Measurements from ENCODE around the gene EPS8L2.

The EPS8L2 gene

DNA sequence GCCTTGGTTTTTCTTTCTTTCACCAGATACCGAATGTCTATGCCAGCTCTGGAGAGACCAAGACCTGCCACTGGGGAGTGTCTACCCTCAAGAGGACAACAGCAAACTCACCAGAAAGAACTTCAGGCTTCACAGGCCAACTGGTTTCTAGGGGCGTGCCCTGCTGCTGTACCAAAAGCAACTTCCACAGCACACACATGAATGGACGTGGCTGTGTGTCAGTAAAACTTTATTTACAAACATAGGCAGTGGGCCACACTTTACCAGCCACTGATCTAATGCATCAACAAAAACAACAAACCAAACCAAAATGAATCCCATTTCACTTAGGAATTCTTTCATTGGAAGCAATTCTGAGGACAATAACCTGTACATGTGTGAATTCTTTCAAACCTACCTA lies 27.7 kb upstream of the EPS8L2 start:
- H3K4me3 ChIP-seq (ENCODE audit: low read length) = no peak overlapping the region
- no peak for DNase-seq (ENCODE audit: low read depth)
- TF ChIP-seq, protein P1, sequence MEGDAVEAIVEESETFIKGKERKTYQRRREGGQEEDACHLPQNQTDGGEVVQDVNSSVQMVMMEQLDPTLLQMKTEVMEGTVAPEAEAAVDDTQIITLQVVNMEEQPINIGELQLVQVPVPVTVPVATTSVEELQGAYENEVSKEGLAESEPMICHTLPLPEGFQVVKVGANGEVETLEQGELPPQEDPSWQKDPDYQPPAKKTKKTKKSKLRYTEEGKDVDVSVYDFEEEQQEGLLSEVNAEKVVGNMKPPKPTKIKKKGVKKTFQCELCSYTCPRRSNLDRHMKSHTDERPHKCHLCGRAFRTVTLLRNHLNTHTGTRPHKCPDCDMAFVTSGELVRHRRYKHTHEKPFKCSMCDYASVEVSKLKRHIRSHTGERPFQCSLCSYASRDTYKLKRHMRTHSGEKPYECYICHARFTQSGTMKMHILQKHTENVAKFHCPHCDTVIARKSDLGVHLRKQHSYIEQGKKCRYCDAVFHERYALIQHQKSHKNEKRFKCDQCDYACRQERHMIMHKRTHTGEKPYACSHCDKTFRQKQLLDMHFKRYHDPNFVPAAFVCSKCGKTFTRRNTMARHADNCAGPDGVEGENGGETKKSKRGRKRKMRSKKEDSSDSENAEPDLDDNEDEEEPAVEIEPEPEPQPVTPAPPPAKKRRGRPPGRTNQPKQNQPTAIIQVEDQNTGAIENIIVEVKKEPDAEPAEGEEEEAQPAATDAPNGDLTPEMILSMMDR (IDR thresholded peaks at IDR 0.05; ENCODE audit: insufficient read depth, low read depth, low read length, missing control alignments) = no peak

DNA sequence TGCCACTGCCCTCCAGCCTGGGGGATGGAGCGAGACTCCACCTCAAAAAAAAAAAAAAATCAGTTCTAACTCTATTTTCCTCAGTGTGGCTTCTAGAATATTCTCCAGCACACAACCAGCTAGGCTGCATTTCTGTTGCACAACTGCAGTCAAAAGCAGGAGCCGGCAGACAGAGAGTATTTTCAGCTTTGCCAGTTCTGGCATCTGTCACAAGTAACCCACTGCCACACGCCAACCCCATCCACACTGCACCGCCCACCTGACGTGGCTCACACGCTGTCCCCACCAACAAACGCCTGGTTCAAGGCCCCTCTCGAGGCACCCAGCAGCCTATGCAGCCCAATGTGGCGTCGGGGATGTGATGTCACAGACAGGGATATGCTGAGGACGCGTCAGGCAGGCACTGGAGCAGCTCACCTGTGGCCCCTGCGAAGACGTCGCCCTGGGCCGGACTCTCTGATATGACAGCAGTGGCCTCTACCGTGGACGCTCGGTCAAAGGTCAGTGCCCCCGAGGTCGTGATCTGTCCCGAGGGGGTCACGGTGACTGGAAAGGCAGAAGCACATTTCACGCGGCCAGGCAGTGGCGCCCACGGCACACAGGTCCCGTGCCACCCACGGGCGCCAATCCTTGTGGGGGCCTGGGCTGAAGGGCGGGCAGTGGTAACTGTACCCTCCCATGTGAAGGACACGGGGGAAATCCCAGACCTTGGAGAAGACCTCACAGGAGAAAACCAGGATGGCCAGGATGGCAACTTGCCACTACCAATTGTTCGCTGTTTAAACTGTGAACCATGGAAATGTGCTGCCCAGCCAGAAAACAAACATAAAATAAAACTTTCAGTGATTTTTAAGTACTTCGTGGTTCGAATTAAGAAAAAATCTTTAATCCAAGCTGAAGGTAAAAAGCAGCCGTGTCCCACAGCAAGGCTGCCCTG lies 26.5 kb upstream of the EPS8L2 start:
- no peak overlapping the region for H3K4me3 ChIP-seq (ENCODE audit: low read length)
- no peak for DNase-seq (ENCODE audit: low read depth)
- TF ChIP-seq, protein P1 (IDR thresholded peaks at IDR 0.05; ENCODE audit: insufficient read depth, low read depth, low read length, missing control alignments) = no peak

DNA sequence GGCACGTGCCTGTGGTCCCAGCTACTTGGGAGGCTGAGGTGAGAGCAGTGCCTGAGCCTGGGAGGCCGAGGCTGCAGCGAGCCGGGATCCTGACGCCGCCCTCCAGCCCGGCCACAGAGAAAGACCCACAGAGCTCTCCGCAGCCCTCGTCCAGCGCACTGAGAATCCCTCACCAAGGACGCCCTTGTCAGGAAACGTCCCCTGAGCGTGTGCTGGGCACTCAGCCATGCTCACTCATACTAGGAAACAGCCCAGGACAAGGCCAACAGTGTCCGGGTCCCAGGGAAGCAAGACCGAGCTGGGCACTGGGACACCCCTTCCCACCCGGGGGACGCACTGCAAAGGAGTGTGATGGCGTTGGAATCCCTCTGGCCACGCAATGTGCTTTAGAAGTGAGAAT lies 25.6 kb upstream of the EPS8L2 start:
- TF ChIP-seq, protein P1 (IDR thresholded peaks at IDR 0.05; ENCODE audit: insufficient read depth, low read depth, low read length, missing control alignments) = no peak
- DNase-seq (ENCODE audit: low read depth) = no peak
- no peak overlapping the region for H3K4me3 ChIP-seq (ENCODE audit: low read length)

DNA sequence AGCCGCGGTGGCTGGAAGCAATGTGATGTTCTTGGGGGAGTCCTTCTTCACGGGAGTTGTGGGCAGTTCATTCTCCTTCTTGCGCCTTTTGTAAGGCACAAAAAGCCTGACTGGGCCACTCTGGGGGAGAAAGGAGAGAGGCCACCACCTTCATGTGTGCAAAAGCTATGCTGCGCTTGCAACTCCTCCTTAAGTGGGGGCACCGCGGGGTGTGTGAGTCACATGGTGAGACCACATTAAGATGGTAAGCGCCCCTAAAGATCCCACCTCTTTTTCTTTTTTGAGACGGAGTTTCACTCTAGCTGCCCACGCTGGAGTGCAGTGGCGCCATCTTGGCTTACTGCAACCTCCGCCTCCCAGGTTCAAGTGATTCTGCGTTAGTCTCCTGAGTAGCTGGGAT lies 25.1 kb upstream of the EPS8L2 start:
- TF ChIP-seq, protein P1 (IDR thresholded peaks at IDR 0.05; ENCODE audit: insufficient read depth, low read depth, low read length, missing control alignments) = no peak
- DNase-seq (ENCODE audit: low read depth) = no peak
- H3K4me3 ChIP-seq (ENCODE audit: low read length) = no peak overlapping the region

DNA sequence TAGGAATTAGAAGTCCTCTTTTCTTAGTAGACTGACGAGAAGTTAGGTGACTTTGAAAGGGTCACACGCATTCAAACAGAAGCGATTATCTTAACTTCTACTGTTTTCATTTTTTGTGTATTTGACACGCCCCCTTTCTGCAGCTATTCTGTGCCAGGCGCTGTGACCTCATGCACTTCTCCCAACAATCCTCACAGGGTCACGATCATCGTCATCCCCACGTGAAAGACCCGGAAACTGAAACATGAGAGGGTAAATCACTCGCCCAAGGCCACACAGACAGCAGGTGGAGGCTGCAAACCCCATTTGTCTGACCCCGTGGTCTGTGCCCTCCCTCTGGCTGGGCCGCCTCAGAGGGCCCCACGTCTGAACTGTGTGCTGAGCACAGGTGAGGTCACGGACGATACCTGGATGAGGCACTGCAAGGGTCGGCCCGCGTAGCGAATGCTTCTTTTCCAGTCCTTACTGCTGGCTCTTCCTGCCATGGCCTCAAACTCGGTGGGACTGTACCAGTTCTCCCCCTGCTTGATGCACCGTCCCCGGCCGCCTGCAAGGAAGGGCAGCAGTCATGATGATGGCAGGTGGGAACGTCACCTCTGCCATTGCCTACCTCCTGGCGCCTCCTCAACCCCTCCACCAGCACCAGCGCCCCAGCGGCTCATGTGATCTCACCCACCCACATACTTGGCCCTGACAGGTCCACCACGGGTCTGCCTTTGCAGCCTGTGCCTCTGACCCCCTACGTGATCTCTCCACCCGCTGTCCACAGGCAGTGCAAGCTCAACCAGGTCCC lies 19.4 kb upstream of the EPS8L2 start:
- TF ChIP-seq, protein P1 (IDR thresholded peaks at IDR 0.05; ENCODE audit: insufficient read depth, low read depth, low read length, missing control alignments) = no peak
- no peak for DNase-seq (ENCODE audit: low read depth)
- no peak overlapping the region for H3K4me3 ChIP-seq (ENCODE audit: low read length)

DNA sequence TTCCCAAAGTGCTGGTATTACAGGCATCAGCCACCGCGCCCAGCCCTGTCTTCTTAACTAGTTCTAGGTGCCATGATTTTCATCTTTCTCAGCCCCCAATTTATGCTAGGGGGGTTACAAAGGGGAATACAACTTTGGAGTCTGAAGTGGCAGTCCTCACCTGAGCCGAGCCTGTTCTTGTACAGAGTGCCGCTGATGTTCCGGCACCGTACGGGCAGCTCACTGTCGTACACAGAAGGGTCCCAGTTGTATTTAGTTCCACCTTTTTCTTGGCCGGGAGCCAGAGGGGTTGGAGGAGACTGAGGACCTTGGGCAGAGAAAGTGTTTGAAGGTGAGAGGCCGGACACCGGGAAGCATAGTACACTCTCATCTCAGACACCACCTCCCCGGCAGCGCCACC lies 18.3 kb upstream of the EPS8L2 start:
- no peak for DNase-seq (ENCODE audit: low read depth)
- no peak overlapping the region for H3K4me3 ChIP-seq (ENCODE audit: low read length)
- TF ChIP-seq, protein P1 (IDR thresholded peaks at IDR 0.05; ENCODE audit: insufficient read depth, low read depth, low read length, missing control alignments) = no peak

All from epithelial cell of esophagus (primary cell).